ENCODE results near the gene ZDHHC14. TPM values are rescaled to one million over a fixed set of nuclear protein-coding genes. Genes with fewer than 3 reads are reported as not detected.

Gene ZDHHC14
- total RNA-seq, 2 experiments from 2014 or later: 7.9 to 32.7 TPM

- DNase-seq (no peak), ATAC-seq (no peak)
- H3K4me3 Mint-ChIP-seq: no peak overlapping the region
- H3K9me3 Mint-ChIP-seq (ENCODE audit: low read depth): peaks cover 6% of the 10 kb centered on the region
- peaks cover 31% of the 10 kb centered on the region for H3K4me1 Mint-ChIP-seq
- peaks cover 8% of the 10 kb centered on the region for H3K36me3 Mint-ChIP-seq
- peaks cover 4% of the 10 kb centered on the region for H3K27me3 Mint-ChIP-seq
- no peak overlapping the region for H3K27ac Mint-ChIP-seq
- CTCF ChIA-PET: no interaction called here
Observed at GRCh38 chr6:157492249-157492648, 111.3 kb downstream of the ZDHHC14 start.

- no peak for DNase-seq
- peaks cover 6% of the 10 kb centered on the region for H3K9me3 Mint-ChIP-seq (ENCODE audit: low read depth)
- H3K27me3 Mint-ChIP-seq: peaks cover 4% of the 10 kb centered on the region
- H3K4me1 Mint-ChIP-seq: peaks cover 32% of the 10 kb centered on the region
- no peak overlapping the region for H3K27ac Mint-ChIP-seq
- no peak overlapping the region for H3K4me3 Mint-ChIP-seq
- CTCF ChIA-PET: no interaction called here
- H3K36me3 Mint-ChIP-seq: peaks cover 8% of the 10 kb centered on the region
- no peak for ATAC-seq
Observed at GRCh38 chr6:157492741-157493140, 111.8 kb downstream of the ZDHHC14 start.

- Mint-ChIP-seq H3K9me3 (ENCODE audit: low read depth) (peaks cover 6% of the 10 kb centered on the region), H3K27me3 (peaks cover 4% of the 10 kb centered on the region), H3K36me3 (peaks cover 8% of the 10 kb centered on the region), H3K27ac (no peak overlapping the region), H3K4me3 (no peak overlapping the region), H3K4me1 (peaks cover 32% of the 10 kb centered on the region)
- no peak for DNase-seq
- CTCF ChIA-PET: no interaction called here
- no peak for ATAC-seq
Observed at GRCh38 chr6:157493173-157493572, 112.2 kb downstream of the ZDHHC14 start.

- CTCF ChIA-PET: no interaction called here
- Mint-ChIP-seq H3K27me3 (peaks cover 4% of the 10 kb centered on the region), H3K27ac (no peak overlapping the region), H3K9me3 (ENCODE audit: low read depth) (peaks cover 6% of the 10 kb centered on the region), H3K4me1 (peaks cover 32% of the 10 kb centered on the region), H3K36me3 (peaks cover 8% of the 10 kb centered on the region), H3K4me3 (no peak overlapping the region)
- DNase-seq (no peak), ATAC-seq (no peak)
Observed at GRCh38 chr6:157493576-157493975, 112.6 kb downstream of the ZDHHC14 start.

GRCh38 chr6:157494132-157494710 lies 113.2 kb downstream of the ZDHHC14 start:
- peaks cover 10% of the 10 kb centered on the region for H3K36me3 Mint-ChIP-seq
- ATAC-seq (no peak), DNase-seq (no peak)
- peaks cover 32% of the 10 kb centered on the region for H3K4me1 Mint-ChIP-seq
- CTCF ChIA-PET: interaction anchor here (1.3 kb wide), 1 partner anchor 12 kb away, joined by 3 read pairs; no protein-coding TSS in a partner anchor
- H3K27ac Mint-ChIP-seq: no peak overlapping the region
- no peak overlapping the region for H3K4me3 Mint-ChIP-seq
- peaks cover 6% of the 10 kb centered on the region for H3K9me3 Mint-ChIP-seq (ENCODE audit: low read depth)
- peaks cover 4% of the 10 kb centered on the region for H3K27me3 Mint-ChIP-seq

GRCh38 chr6:157496534-157497095 lies 115.6 kb downstream of the ZDHHC14 start:
- H3K4me1 Mint-ChIP-seq: peaks cover 34% of the 10 kb centered on the region
- ATAC-seq: no peak
- H3K27me3 Mint-ChIP-seq: no peaks in the 10 kb centered on the region

GRCh38 chr6:157497579-157497978 lies 116.6 kb downstream of the ZDHHC14 start:
- Mint-ChIP-seq H3K4me3 (no peak overlapping the region), H3K27me3 (no peaks in the 10 kb centered on the region), H3K4me1 (peaks cover 34% of the 10 kb centered on the region), H3K27ac (no peak overlapping the region), H3K36me3 (peaks cover 16% of the 10 kb centered on the region), H3K9me3 (ENCODE audit: low read depth) (peaks cover 9% of the 10 kb centered on the region)
- ATAC-seq (peak; percentile 49), DNase-seq (no peak)
- CTCF ChIA-PET: interaction anchor here (1.0 kb wide), 1 partner anchor 16 kb away, joined by 3 read pairs; no protein-coding TSS in a partner anchor

More at GRCh38 chr6:157496534-157497095, 115.6 kb downstream of the ZDHHC14 start:
- DNase-seq: no peak
- no peak overlapping the region for H3K27ac Mint-ChIP-seq
- H3K9me3 Mint-ChIP-seq (ENCODE audit: low read depth): peaks cover 9% of the 10 kb centered on the region
- peaks cover 16% of the 10 kb centered on the region for H3K36me3 Mint-ChIP-seq
- CTCF ChIA-PET: interaction anchor here (1.0 kb wide), 1 partner anchor 15 kb away, joined by 3 read pairs; no protein-coding TSS in a partner anchor
- no peak overlapping the region for H3K4me3 Mint-ChIP-seq

- Mint-ChIP-seq H3K36me3 (peaks cover 22% of the 10 kb centered on the region), H3K4me3 (no peak overlapping the region), H3K9me3 (ENCODE audit: low read depth) (peaks cover 13% of the 10 kb centered on the region), H3K27me3 (no peaks in the 10 kb centered on the region), H3K4me1 (peaks cover 34% of the 10 kb centered on the region), H3K27ac (no peak overlapping the region)
- CTCF ChIA-PET: interaction anchor here (1.2 kb wide), 1 partner anchor 39 kb away, joined by 3 read pairs; no protein-coding TSS in a partner anchor
- ATAC-seq: no peak
- no peak for DNase-seq
Observed at GRCh38 chr6:157498817-157499216, 117.8 kb downstream of the ZDHHC14 start.

GRCh38 chr6:157500022-157500421 lies 119.0 kb downstream of the ZDHHC14 start:
- no peak for ATAC-seq
- peaks cover 15% of the 10 kb centered on the region for H3K9me3 Mint-ChIP-seq (ENCODE audit: low read depth)
- no peaks in the 10 kb centered on the region for H3K27me3 Mint-ChIP-seq
- no peak for DNase-seq
- H3K36me3 Mint-ChIP-seq: peaks cover 25% of the 10 kb centered on the region
- no peak overlapping the region for H3K27ac Mint-ChIP-seq
- CTCF ChIA-PET: interaction anchor here (1.0 kb wide), 1 partner anchor 22 kb away, joined by 3 read pairs; no protein-coding TSS in a partner anchor
- H3K4me3 Mint-ChIP-seq: no peak overlapping the region
- H3K4me1 Mint-ChIP-seq: peaks cover 34% of the 10 kb centered on the region

GRCh38 chr6:157503018-157503747 lies 122.2 kb downstream of the ZDHHC14 start:
- Mint-ChIP-seq H3K9me3 (ENCODE audit: low read depth) (peaks cover 34% of the 10 kb centered on the region), H3K27ac (no peak overlapping the region), H3K27me3 (no peaks in the 10 kb centered on the region), H3K36me3 (peaks cover 46% of the 10 kb centered on the region), H3K4me3 (no peak overlapping the region), H3K4me1 (peaks cover 17% of the 10 kb centered on the region)
- no peak for DNase-seq
- ATAC-seq: no peak
- CTCF ChIA-PET: no interaction called here

GRCh38 chr6:157505912-157506491 lies 125.0 kb downstream of the ZDHHC14 start:
- no peak for DNase-seq
- Mint-ChIP-seq H3K4me3 (no peak overlapping the region), H3K4me1 (peaks cover 10% of the 10 kb centered on the region), H3K36me3 (peaks cover 47% of the 10 kb centered on the region), H3K9me3 (ENCODE audit: low read depth) (peaks cover 35% of the 10 kb centered on the region), H3K27ac (no peak overlapping the region), H3K27me3 (peaks cover 3% of the 10 kb centered on the region)
- CTCF ChIA-PET: interaction anchor here (0.9 kb wide), 1 partner anchor 12 kb away, joined by 3 read pairs; no protein-coding TSS in a partner anchor
- ATAC-seq: no peak

GRCh38 chr6:157510323-157511188 lies 129.6 kb downstream of the ZDHHC14 start:
- Mint-ChIP-seq H3K4me1 (peaks cover 19% of the 10 kb centered on the region), H3K36me3 (peaks cover 32% of the 10 kb centered on the region), H3K27me3 (peaks cover 3% of the 10 kb centered on the region), H3K27ac (peak overlapping the region; percentile 62), H3K4me3 (peak overlapping the region; percentile 56), H3K9me3 (ENCODE audit: low read depth) (peaks cover 25% of the 10 kb centered on the region)
- CTCF ChIA-PET: interaction anchor here (2.1 kb wide), 1 partner anchor 16 kb away, joined by 5 read pairs; no protein-coding TSS in a partner anchor
- peak; percentile 61 for ATAC-seq
- DNase-seq: peak; percentile 53

All from activated CD8-positive, alpha-beta memory T cell treated with anti-CD3 and anti-CD28 coated beads, Interleukin-2, amount 10 ng/mL, durations not matched to agents 7 days and 5 days (primary cell).